SK-N-SH treated with all-trans-retinoic acid at 6 μM for 48 hours (cell line): ENCODE results near the gene DDX10.

ENCODE experiments used
- ATAC-seq: fragments of 200-7000 bp; cut with Tn5 transposase; 3 replicates; pipeline ENCODE4 v1.9.1; 2020; ENCODE audit warnings: mild to moderate bottlenecking, moderate library complexity
- ARNTL ChIP-seq: fragments of 450-650 bp; formaldehyde crosslinking; IDR thresholded peaks from 2 replicates; pipeline ENCODE4 v1.5.0; 2020; ENCODE audit warnings: low read depth, mild to moderate bottlenecking, moderate library complexity, borderline replicate concordance
- BACH2 ChIP-seq: fragments of 250-450 bp; sonication (Bioruptor Pico); IDR thresholded peaks from 2 replicates; pipeline ENCODE4 v1.9.0; 2021; ENCODE audit warnings: mild to moderate bottlenecking, borderline replicate concordance
- ESRRG ChIP-seq: fragments of 250-450 bp; sonication (Bioruptor Pico); IDR thresholded peaks from 2 replicates; pipeline ENCODE4 v1.6.1; 2021; ENCODE audit warnings: mild to moderate bottlenecking
- ISL1 ChIP-seq: fragments of 250-450 bp; sonication (Bioruptor Pico); IDR thresholded peaks from 2 replicates; pipeline ENCODE4 v2.1.2; 2022; ENCODE audit warnings: mild to moderate bottlenecking, moderate library complexity
- OSR1 ChIP-seq: fragments of 250-450 bp; sonication (Bioruptor Pico); IDR thresholded peaks from 2 replicates; pipeline ENCODE4 v1.8.0; 2022; ENCODE audit warnings: moderate library complexity, mild to moderate bottlenecking, inconsistent platforms
- PPARA ChIP-seq: fragments of 250-450 bp; sonication (Bioruptor Pico); IDR thresholded peaks from 2 replicates; pipeline ENCODE4 v1.5.0; 2020; ENCODE audit warnings: mild to moderate bottlenecking, borderline replicate concordance
- RARB ChIP-seq: fragments of 250-450 bp; sonication (Bioruptor Pico); IDR thresholded peaks from 2 replicates; pipeline ENCODE4 v1.8.0; 2021; ENCODE audit warnings: mild to moderate bottlenecking, moderate library complexity
- SNAI2 ChIP-seq: fragments of 250-450 bp; sonication (Bioruptor Pico); IDR thresholded peaks from 2 replicates; pipeline ENCODE4 v1.5.0; 2020; ENCODE audit warnings: mild to moderate bottlenecking, moderate library complexity
- TCF4 ChIP-seq: fragments of 250-450 bp; sonication (Bioruptor Pico); IDR thresholded peaks from 2 replicates; pipeline ENCODE4 v1.8.0; 2021; ENCODE audit warnings: mild to moderate bottlenecking, moderate library complexity, borderline replicate concordance
- ZC3H10 ChIP-seq: fragments of 250-450 bp; sonication (Bioruptor Pico); IDR thresholded peaks from 2 replicates; pipeline ENCODE4 v1.5.1; 2021; ENCODE audit warnings: mild to moderate bottlenecking, moderate library complexity
- ZFP3 ChIP-seq: fragments of 250-450 bp; sonication (Bioruptor Pico); IDR thresholded peaks from 2 replicates; pipeline ENCODE4 v1.5.0; 2020; ENCODE audit warnings: mild to moderate bottlenecking, moderate library complexity
- ZFP30 ChIP-seq: fragments of 450-650 bp; formaldehyde crosslinking; IDR thresholded peaks from 2 replicates; pipeline ENCODE4 v1.5.0; 2022; ENCODE audit warnings: mild to moderate bottlenecking, moderate library complexity
- ZNF565 ChIP-seq: fragments of 450-650 bp; formaldehyde crosslinking; conservative IDR thresholded peaks from 2 replicates; pipeline ENCODE4 v1.5.0; 2020; ENCODE audit warnings: low read depth, mild to moderate bottlenecking, moderate library complexity
- ZNF8 ChIP-seq: fragments of 450-650 bp; formaldehyde crosslinking; IDR thresholded peaks from 2 replicates; pipeline ENCODE4 v1.5.0; 2020; ENCODE audit warnings: mild to moderate bottlenecking, moderate library complexity
- TF ChIP-seq, protein P1 (sequence below): fragments of 250-450 bp; sonication (Bioruptor Pico); IDR thresholded peaks from 2 replicates; pipeline ENCODE4 v1.5.1; 2021; ENCODE audit warnings: mild to moderate bottlenecking, moderate library complexity
- TF ChIP-seq, protein P2 (sequence below): fragments of 250-450 bp; sonication (Bioruptor Pico); IDR thresholded peaks from 2 replicates; pipeline ENCODE4 v1.8.0; 2021; ENCODE audit warnings: low read depth, mild to moderate bottlenecking, moderate library complexity, borderline replicate concordance
- TF ChIP-seq, protein P3 (sequence below): fragments of 250-450 bp; sonication (Bioruptor Pico); IDR thresholded peaks from 2 replicates; pipeline ENCODE4 v1.5.1; 2020; ENCODE audit warnings: low read depth, mild to moderate bottlenecking, moderate library complexity
- TF ChIP-seq, protein P4 (sequence below): fragments of 250-450 bp; sonication (Bioruptor Pico); IDR thresholded peaks from 2 replicates; pipeline ENCODE4 v1.5.0; 2020; ENCODE audit warnings: mild to moderate bottlenecking, moderate library complexity

DDX10 gene

DNA sequence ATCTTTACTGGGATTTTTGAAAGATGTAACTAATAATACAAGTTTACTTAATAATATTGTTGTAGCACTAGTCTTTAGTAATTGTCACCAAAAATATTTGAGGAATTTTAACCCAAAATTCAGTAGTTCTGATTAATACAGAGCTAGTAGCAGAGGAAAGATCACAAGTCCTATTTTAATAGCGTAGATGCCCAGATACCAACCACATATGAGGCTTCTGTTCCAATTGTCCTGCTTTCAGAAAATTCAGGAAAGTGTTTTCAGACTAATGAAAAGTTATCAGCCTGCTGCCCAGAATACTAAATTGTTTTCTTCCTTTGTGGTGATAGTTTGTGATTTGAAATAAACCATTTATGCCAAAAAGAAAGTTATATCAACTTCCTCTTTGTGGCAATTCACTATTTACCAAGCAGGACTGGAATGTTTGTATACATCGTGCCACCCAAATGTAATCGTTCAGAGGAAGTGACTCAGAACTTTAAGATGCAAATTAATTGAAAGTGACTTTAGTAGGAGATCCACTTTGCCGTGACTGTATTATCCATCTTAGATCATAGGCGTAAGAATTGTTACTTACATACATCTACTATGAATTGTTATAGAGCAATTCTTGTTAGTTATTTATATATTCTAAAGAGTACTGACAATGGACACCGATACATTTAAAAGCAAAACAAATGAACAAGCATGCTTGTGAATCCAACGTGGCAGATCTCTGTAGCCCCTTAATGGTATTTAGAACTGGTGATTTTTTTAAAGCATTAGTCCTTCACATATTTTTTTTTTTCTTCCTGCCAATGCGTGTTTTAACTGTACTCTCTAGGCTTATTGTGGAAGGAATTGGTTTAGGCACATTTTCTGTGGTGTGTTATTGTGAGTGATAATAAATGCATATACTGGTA lies 231.0 kb downstream of the DDX10 start:
- TF ChIP-seq ISL1 (CRISPR knock-in tag) (peak; percentile 73), BACH2 (CRISPR knock-in tag) (no peak), ZNF8 (CRISPR knock-in tag) (no peak), ARNTL (CRISPR knock-in tag) (no peak), PPARA (no peak)
- TF ChIP-seq, protein P1, sequence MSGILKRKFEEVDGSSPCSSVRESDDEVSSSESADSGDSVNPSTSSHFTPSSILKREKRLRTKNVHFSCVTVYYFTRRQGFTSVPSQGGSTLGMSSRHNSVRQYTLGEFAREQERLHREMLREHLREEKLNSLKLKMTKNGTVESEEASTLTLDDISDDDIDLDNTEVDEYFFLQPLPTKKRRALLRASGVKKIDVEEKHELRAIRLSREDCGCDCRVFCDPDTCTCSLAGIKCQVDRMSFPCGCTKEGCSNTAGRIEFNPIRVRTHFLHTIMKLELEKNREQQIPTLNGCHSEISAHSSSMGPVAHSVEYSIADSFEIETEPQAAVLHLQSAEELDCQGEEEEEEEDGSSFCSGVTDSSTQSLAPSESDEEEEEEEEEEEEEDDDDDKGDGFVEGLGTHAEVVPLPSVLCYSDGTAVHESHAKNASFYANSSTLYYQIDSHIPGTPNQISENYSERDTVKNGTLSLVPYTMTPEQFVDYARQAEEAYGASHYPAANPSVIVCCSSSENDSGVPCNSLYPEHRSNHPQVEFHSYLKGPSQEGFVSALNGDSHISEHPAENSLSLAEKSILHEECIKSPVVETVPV (CRISPR knock-in tag): no peak
- TF ChIP-seq, protein P2, sequence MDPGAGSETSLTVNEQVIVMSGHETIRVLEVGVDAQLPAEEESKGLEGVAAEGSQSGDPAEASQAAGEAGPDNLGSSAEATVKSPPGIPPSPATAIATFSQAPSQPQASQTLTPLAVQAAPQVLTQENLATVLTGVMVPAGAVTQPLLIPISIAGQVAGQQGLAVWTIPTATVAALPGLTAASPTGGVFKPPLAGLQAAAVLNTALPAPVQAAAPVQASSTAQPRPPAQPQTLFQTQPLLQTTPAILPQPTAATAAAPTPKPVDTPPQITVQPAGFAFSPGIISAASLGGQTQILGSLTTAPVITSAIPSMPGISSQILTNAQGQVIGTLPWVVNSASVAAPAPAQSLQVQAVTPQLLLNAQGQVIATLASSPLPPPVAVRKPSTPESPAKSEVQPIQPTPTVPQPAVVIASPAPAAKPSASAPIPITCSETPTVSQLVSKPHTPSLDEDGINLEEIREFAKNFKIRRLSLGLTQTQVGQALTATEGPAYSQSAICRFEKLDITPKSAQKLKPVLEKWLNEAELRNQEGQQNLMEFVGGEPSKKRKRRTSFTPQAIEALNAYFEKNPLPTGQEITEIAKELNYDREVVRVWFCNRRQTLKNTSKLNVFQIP: no peak
- TF ChIP-seq, protein P3, sequence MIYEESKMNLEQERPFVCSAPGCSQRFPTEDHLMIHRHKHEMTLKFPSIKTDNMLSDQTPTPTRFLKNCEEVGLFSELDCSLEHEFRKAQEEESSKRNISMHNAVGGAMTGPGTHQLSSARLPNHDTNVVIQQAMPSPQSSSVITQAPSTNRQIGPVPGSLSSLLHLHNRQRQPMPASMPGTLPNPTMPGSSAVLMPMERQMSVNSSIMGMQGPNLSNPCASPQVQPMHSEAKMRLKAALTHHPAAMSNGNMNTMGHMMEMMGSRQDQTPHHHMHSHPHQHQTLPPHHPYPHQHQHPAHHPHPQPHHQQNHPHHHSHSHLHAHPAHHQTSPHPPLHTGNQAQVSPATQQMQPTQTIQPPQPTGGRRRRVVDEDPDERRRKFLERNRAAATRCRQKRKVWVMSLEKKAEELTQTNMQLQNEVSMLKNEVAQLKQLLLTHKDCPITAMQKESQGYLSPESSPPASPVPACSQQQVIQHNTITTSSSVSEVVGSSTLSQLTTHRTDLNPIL (CRISPR knock-in tag): no peak
- ATAC-seq: peak; percentile 86

DNA sequence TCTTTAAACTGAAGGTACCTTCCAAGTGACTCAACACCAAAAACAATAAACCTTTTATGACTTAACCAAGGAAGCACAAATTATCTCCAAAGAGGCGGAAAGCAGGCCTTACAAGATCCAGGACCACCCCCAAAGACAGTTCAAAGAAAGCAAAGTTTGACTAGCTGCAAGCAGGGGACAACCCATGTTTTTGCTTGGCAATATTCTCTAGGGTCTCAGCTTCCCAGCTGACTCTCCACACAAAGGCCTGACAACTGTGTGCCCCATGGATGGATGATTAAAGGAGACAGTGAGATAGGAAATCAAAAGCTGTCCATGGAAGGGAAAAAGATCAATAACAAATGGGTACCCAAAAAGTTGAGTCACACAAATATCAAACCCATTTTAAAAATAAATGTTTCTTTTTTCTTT lies 232.2 kb downstream of the DDX10 start:
- TF ChIP-seq TCF4: no peak
- TF ChIP-seq ZNF565 (CRISPR knock-in tag): no peak
- TF ChIP-seq BACH2 (CRISPR knock-in tag): no peak
- TF ChIP-seq RARB: no peak
- ATAC-seq: no peak

DNA sequence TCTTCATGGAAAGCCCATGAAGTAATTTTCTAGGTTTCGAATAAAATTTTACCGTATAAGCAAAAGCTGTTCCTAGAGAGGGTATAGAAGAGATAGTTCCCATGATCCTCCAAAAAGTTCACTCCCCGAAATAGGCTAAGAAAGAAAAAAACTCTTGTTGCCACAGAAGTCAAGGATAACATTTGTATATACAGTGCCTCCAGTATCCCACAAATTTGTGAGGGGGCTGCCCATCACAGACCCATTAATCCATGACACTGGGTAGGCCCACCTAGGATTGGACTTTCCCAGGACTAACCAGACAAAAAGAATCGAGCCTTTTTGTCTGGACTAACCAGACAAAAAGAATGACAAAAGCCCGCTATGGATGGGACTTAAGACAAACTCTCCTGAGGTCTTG lies 233.0 kb downstream of the DDX10 start:
- TF ChIP-seq, protein P3 (CRISPR knock-in tag): no peak
- TF ChIP-seq SNAI2 (CRISPR knock-in tag) (no peak), ZNF8 (CRISPR knock-in tag) (no peak), PPARA (no peak), ZFP3 (CRISPR knock-in tag) (no peak), ZC3H10 (CRISPR knock-in tag) (no peak), ARNTL (CRISPR knock-in tag) (no peak)
- no peak for ATAC-seq

DNA sequence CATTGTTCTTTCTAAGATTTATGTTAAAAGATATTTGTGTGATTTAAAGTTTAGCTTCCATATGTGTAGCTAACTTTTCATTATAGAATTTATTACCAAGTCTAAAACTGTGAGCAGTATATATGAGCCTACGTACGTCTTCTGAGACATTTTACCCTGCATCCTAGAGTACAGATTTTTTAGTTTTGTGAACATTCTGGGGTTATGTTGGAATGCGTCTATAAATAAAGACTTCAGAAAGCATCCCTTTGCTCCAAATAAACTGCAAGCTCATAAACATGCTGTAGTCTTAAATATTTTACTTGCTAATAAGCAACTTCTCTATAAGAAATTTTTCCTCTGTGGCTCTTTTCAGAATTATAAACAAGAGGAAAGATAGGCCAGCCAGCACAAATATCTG lies 236.5 kb downstream of the DDX10 start:
- no peak for ATAC-seq
- TF ChIP-seq ZFP30: no peak
- TF ChIP-seq BACH2 (CRISPR knock-in tag): no peak
- TF ChIP-seq, protein P4, sequence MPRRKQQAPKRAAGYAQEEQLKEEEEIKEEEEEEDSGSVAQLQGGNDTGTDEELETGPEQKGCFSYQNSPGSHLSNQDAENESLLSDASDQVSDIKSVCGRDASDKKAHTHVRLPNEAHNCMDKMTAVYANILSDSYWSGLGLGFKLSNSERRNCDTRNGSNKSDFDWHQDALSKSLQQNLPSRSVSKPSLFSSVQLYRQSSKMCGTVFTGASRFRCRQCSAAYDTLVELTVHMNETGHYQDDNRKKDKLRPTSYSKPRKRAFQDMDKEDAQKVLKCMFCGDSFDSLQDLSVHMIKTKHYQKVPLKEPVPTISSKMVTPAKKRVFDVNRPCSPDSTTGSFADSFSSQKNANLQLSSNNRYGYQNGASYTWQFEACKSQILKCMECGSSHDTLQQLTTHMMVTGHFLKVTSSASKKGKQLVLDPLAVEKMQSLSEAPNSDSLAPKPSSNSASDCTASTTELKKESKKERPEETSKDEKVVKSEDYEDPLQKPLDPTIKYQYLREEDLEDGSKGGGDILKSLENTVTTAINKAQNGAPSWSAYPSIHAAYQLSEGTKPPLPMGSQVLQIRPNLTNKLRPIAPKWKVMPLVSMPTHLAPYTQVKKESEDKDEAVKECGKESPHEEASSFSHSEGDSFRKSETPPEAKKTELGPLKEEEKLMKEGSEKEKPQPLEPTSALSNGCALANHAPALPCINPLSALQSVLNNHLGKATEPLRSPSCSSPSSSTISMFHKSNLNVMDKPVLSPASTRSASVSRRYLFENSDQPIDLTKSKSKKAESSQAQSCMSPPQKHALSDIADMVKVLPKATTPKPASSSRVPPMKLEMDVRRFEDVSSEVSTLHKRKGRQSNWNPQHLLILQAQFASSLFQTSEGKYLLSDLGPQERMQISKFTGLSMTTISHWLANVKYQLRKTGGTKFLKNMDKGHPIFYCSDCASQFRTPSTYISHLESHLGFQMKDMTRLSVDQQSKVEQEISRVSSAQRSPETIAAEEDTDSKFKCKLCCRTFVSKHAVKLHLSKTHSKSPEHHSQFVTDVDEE (CRISPR knock-in tag): no peak
- TF ChIP-seq, protein P2: no peak
- TF ChIP-seq ESRRG (CRISPR knock-in tag): no peak
- no peak for TF ChIP-seq RARB
- TF ChIP-seq ZNF8 (CRISPR knock-in tag): no peak
- TF ChIP-seq, protein P1 (CRISPR knock-in tag): no peak
- TF ChIP-seq TCF4: no peak
- TF ChIP-seq ZFP3 (CRISPR knock-in tag): no peak
- TF ChIP-seq OSR1 (CRISPR knock-in tag): no peak
- TF ChIP-seq, all 23 proteins: peak for 0
